ENCODE data around the gene FAM83C. TPM values are rescaled to one million over a fixed set of nuclear protein-coding genes. Genes with fewer than 3 reads are reported as not detected.
"Not testable (repeated sequence)": the region's sequence is repeated elsewhere in the genome, so short reads cannot be mapped to it uniquely, and the experiment has no call there.

Gene FAM83C
- total RNA-seq, 4 donors from 2014 or later = 54.4 to 85.7 (median 68.6) TPM

DNA sequence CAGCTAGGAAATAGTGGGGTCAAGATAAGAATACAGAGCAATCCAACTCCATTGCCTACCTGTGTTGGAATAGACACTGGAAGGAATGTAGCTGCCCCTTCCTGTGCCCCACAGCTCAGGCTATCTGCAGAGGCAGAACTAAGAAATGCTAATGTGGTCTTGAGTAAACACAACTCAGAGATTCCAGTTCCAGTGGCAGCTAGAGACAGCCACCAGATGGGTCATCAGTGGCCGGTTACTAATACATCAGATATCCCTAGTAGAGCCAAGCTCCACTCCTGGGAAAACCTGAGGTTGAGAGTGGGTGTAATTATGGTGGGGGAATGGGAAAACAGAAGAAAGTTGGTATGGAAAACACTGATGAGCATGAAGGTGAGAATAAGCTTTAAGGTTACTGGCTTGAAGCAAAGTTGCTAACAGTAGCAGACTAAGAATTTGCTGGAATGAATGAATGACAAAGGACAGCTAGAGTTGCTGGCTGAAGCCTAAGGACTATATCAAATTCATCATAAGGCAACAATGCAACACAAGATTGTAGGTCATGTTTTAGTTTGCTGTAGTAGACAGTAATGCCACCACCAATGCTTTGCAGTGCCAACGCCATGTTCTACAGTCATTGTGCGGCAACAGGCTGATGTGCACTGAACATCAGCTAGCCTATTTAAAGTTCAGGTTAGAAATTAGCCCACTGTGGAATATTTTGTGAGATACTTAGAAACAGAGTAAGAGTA is 28.3 kb upstream of the FAM83C start:
- DNase-seq (ENCODE audit: low spot score in 2 of 2) = no peak
- no peak overlapping the region for H3K4me3 ChIP-seq (ENCODE audit: low read depth, poor library complexity, severe bottlenecking)
- intact Hi-C loops (cut with DNase I; ENCODE audit: low total_unique reads) = no loop called here
- WGBS, 2 donors = 93 to 100% methylated on average over 3 of the region's 3 CpGs
- TF ChIP-seq CTCF (IDR thresholded peaks at IDR 0.05) (no peak), POLR2A (IDR thresholded peaks at IDR 0.05) (no peak)

DNA sequence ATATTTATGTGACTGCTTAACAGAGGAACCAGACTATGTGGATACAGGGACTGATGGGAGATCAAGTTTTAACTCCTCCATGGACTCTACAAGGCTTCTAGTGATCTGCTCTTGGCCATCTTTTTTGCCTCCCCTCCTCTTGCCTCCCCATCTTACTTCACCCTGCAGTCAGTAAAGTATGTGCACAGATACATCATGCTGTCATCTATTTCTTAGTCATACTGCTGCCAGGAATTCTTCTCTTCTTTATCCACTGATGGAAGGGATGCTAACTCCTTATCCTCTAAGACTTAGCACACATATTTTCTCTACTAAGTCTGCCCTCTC is 27.6 kb upstream of the FAM83C start:
- no peak for DNase-seq (ENCODE audit: low spot score in 2 of 2)
- TF ChIP-seq POLR2A (IDR thresholded peaks at IDR 0.05) (no peak), CTCF (IDR thresholded peaks at IDR 0.05) (no peak)
- H3K4me3 ChIP-seq (ENCODE audit: low read depth, poor library complexity, severe bottlenecking) = no peak overlapping the region
- intact Hi-C loops (cut with DNase I; ENCODE audit: low total_unique reads) = no loop called here

DNA sequence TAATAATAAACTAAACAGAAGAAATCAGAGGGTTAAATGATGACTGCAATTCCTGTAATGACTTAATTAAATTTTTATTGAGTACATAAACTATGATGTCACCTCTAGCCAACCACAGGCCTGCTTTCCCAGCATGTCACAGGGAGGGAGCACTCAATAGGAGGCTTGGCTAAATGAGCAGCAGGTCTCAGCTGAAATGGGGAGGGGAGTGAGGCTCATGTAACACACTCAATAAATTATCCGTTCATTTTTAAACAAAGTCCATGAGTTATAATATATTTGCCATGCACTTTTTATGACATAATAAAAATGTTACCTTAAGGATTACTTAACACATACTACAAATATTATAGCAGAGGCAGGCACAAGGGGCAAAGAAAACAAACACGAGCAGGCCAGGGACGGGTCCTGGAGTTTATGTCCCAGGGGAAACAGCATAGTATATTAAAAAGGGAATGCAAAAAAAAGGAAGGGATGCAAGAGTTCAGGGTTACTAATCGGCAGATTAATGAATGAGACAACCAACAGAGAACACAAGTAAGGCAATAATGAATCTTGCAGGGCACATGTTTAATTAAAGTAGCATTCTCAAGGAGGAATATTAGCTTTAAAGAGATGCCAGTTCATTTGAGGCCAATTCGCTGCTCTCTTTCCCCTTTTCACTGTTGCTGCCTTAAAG is 27.1 kb upstream of the FAM83C start:
- TF ChIP-seq POLR2A (IDR thresholded peaks at IDR 0.05) (no peak), CTCF (IDR thresholded peaks at IDR 0.05) (no peak)
- intact Hi-C loops (cut with DNase I; ENCODE audit: low total_unique reads) = no loop called here
- 52 to 59% methylated on average over 5 of the region's 5 CpGs for WGBS, 2 donors
- DNase-seq (ENCODE audit: low spot score in 2 of 2) = no peak
- H3K4me3 ChIP-seq (ENCODE audit: low read depth, poor library complexity, severe bottlenecking) = no peak overlapping the region

GRCh38 chr20:35318502-35319157 is 26.4 kb upstream of the FAM83C start:
- peak in 1 of 2 donors; percentile 32 for DNase-seq (ENCODE audit: low spot score in 2 of 2)
- 49 to 50% methylated on average over 6 of the region's 6 CpGs for WGBS, 2 donors
- no peak for TF ChIP-seq POLR2A (IDR thresholded peaks at IDR 0.05)

GRCh38 chr20:35317416-35318210 is 25.4 kb upstream of the FAM83C start:
- DNase-seq (ENCODE audit: low spot score in 2 of 2) = no peak
- TF ChIP-seq POLR2A (IDR thresholded peaks at IDR 0.05) (no peak), CTCF (IDR thresholded peaks at IDR 0.05) (no peak)
- 84 to 86% methylated on average over 5 of the region's 5 CpGs for WGBS, 2 donors
- no peak overlapping the region for H3K4me3 ChIP-seq (ENCODE audit: low read depth, poor library complexity, severe bottlenecking)
- intact Hi-C loops (cut with DNase I; ENCODE audit: low total_unique reads) = no loop called here

More at GRCh38 chr20:35318502-35319157, 26.4 kb upstream of the FAM83C start:
- intact Hi-C loops (cut with DNase I; ENCODE audit: low total_unique reads) = no loop called here
- no peak overlapping the region for H3K4me3 ChIP-seq (ENCODE audit: low read depth, poor library complexity, severe bottlenecking)

DNA sequence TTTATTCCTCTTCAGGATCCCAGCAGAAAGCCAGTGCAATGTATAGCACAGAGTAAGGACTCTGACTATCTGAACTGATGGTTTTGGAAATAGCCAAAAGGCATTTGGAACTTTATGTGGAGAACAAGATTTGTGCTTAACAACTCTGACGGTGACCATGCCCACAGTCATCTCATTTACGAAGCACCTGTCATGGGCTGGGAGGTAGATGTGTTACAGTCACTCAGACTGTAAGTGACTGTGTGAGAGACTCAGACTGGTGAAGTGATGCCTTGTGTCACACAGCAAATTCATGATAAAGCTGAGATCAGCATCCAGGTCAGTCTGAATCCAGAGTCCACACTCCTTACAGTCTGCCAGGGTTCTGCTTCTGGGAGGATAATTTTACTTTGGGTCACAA is 23.9 kb upstream of the FAM83C start:
- H3K4me3 ChIP-seq (ENCODE audit: low read depth, poor library complexity, severe bottlenecking) = no peak overlapping the region
- intact Hi-C loops (cut with DNase I; ENCODE audit: low total_unique reads) = no loop called here
- TF ChIP-seq CTCF (IDR thresholded peaks at IDR 0.05) (no peak), POLR2A (IDR thresholded peaks at IDR 0.05) (no peak)
- DNase-seq (ENCODE audit: low spot score in 2 of 2) = no peak
- 81 to 84% methylated on average over 2 of the region's 2 CpGs for WGBS, 2 donors

DNA sequence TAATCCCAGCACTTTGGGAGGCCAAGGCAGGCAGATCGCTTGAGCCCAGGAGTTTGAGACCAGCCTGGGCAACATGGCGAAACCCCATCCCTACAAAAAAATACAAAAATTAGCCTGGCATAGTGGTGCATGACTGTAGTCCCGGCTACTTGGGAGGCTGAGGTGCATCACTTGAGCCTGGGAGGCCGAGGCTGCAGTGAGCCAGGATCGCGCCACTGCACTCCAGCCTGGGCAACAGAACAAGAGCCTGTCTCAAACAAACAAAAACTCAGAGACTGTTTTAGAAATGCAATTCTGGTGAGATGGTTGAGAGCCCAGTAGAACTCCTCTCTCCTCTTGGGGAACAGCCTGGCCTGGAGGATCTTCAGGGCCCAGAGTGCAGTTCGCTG is 23.4 kb upstream of the FAM83C start:
- WGBS, 2 donors = 92 to 96% methylated on average over 7 of the region's 7 CpGs
- DNase-seq (ENCODE audit: low spot score in 2 of 2); H3K4me3 ChIP-seq (ENCODE audit: low read depth, poor library complexity, severe bottlenecking); intact Hi-C loops (cut with DNase I; ENCODE audit: low total_unique reads): not testable (repeated sequence)
